C4-2B (cell line): ENCODE data around the gene TSPAN7.

ENCODE experiments used
- ZFX ChIP-seq: fragments of 450-650 bp; IDR thresholded peaks from 2 replicates; pipeline ENCODE4 v1.6.1; 2017
- TF ChIP-seq, protein P1 (sequence below): fragments of 450-650 bp; conservative IDR thresholded peaks from 2 replicates; pipeline ENCODE4 v1.5.1; 2017; ENCODE audit warnings: mild to moderate bottlenecking

DNA sequence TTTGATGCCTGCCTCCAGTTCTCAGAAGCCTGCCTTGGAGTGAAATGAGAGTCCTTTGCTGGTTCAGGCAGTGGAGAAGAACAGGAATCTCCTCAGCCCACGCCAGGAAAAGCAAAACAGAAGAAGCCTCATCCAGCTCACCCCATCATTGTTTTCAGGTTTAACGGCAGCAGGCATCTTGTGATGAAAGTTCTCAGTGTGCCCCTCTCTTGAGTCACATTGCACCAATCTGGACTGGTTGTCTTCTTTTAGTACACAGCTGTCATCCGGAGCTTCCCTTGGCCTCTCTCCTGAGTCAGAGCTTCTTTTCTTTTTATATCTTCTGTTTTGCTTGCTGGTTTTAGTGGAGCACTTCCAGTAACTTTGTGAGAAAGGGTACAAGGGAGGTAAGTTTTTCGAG lies 50.9 kb downstream of the TSPAN7 start:
- TF ChIP-seq, protein P1, sequence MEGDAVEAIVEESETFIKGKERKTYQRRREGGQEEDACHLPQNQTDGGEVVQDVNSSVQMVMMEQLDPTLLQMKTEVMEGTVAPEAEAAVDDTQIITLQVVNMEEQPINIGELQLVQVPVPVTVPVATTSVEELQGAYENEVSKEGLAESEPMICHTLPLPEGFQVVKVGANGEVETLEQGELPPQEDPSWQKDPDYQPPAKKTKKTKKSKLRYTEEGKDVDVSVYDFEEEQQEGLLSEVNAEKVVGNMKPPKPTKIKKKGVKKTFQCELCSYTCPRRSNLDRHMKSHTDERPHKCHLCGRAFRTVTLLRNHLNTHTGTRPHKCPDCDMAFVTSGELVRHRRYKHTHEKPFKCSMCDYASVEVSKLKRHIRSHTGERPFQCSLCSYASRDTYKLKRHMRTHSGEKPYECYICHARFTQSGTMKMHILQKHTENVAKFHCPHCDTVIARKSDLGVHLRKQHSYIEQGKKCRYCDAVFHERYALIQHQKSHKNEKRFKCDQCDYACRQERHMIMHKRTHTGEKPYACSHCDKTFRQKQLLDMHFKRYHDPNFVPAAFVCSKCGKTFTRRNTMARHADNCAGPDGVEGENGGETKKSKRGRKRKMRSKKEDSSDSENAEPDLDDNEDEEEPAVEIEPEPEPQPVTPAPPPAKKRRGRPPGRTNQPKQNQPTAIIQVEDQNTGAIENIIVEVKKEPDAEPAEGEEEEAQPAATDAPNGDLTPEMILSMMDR = no peak
- no peak for TF ChIP-seq ZFX
